GM23338 (cell line): ENCODE results near the gene FNDC3B. TPM values are rescaled to one million over a fixed set of nuclear protein-coding genes. Genes with fewer than 3 reads are reported as not detected.

Source experiments
- ATAC-seq: fragments of 200-7000 bp; cut with Tn5 transposase; 3 replicates; pipeline ENCODE4 v1.9.1; 2020
- DNase-seq: peaks from one replicate; pipeline ENCODE4 v3.0.0-alpha.2; 2015; ENCODE audit warnings: low spot score
- H2AFZ ChIP-seq: fragments of 200-600 bp; sonication (generic); 2 replicates; pipeline ENCODE4 v1.8.0; 2016; ENCODE audit warnings: antibody characterized with exemption, mild to moderate bottlenecking, moderate library complexity
- H3F3A ChIP-seq: fragments of 200-600 bp; sonication (generic); replicated peaks from 2 replicates; pipeline ENCODE4 v1.8.0; 2017; ENCODE audit warnings: antibody characterized with exemption, mixed run types, low read depth
- H3K27ac ChIP-seq: fragments of 200-600 bp; sonication (generic); 2 replicates; pipeline ENCODE4 v1.6.1; 2016; ENCODE audit warnings: low read depth
- H3K27me3 ChIP-seq: fragments of 200-600 bp; sonication (generic); 2 replicates; pipeline ENCODE4 v1.8.0; 2016; ENCODE audit warnings: mild to moderate bottlenecking, mixed run types, moderate library complexity; ENCODE audit not compliant: insufficient read depth
- H3K36me3 ChIP-seq: fragments of 200-600 bp; sonication (generic); 2 replicates; pipeline ENCODE4 v1.8.0; 2016; ENCODE audit warnings: mild to moderate bottlenecking; ENCODE audit not compliant: insufficient read depth
- H3K4me1 ChIP-seq: fragments of 200-600 bp; sonication (generic); 2 replicates; pipeline ENCODE4 v1.8.0; 2016; ENCODE audit warnings: mild to moderate bottlenecking, moderate library complexity; ENCODE audit not compliant: insufficient read depth
- H3K4me2 ChIP-seq: fragments of 200-600 bp; sonication (generic); 2 replicates; pipeline ENCODE4 v1.7.1; 2017; ENCODE audit warnings: mixed run types
- H3K4me3 ChIP-seq: fragments of 200-600 bp; sonication (generic); 2 replicates; pipeline ENCODE4 v1.6.1; 2016; ENCODE audit warnings: mixed run types
- H3K79me2 ChIP-seq: fragments of 200-600 bp; sonication (generic); replicated peaks from 2 replicates; pipeline ENCODE4 v1.8.0; 2017; ENCODE audit warnings: mild to moderate bottlenecking; ENCODE audit not compliant: insufficient read depth
- H3K9me2 ChIP-seq: fragments of 200-600 bp; sonication (generic); 2 replicates; pipeline ENCODE4 v1.8.0; 2017; ENCODE audit not compliant: insufficient read depth
- H4K20me1 ChIP-seq: fragments of 200-600 bp; sonication (generic); replicated peaks from 2 replicates; pipeline ENCODE4 v1.8.0; 2017; ENCODE audit warnings: mild to moderate bottlenecking; ENCODE audit not compliant: insufficient read depth
- H3K27ac Mint-ChIP-seq: 2 replicates; pipeline ENCODE4 v1.8.0; 2020; ENCODE audit warnings: inconsistent platforms, mild to moderate bottlenecking, moderate library complexity, mixed read lengths
- H3K27me3 Mint-ChIP-seq: 3 replicates; pipeline ENCODE4 v1.8.0; 2022; ENCODE audit warnings: low read depth, mild to moderate bottlenecking, moderate library complexity, mixed read lengths, inconsistent platforms; ENCODE audit not compliant: insufficient read depth, poor library complexity
- H3K36me3 Mint-ChIP-seq: 3 replicates; pipeline ENCODE4 v1.8.0; 2021; ENCODE audit warnings: low read depth, mild to moderate bottlenecking, inconsistent platforms, moderate library complexity, mixed read lengths
- H3K4me1 Mint-ChIP-seq: 3 replicates; pipeline ENCODE4 v1.8.0; 2020; ENCODE audit warnings: mild to moderate bottlenecking, inconsistent platforms, mixed read lengths
- H3K4me3 Mint-ChIP-seq: 3 replicates; pipeline ENCODE4 v1.8.0; 2021; ENCODE audit warnings: moderate library complexity, mild to moderate bottlenecking, inconsistent platforms, mixed read lengths
- H3K9me3 Mint-ChIP-seq: 3 replicates; pipeline ENCODE4 v1.8.0; 2020; ENCODE audit warnings: moderate library complexity, mild to moderate bottlenecking, inconsistent platforms, mixed read lengths
- CREB1 ChIP-seq: fragments of 250-450 bp; sonication (Bioruptor Pico); IDR thresholded peaks from 2 replicates; pipeline ENCODE4 v1.5.0; 2020; ENCODE audit warnings: low read depth, mild to moderate bottlenecking, moderate library complexity
- CTCF ChIP-seq, 2 experiments: fragments of 200-600 bp in 1 of 2; sonication (generic) in 1 of 2; conservative IDR thresholded peaks; 2 replicates each; pipeline versions ENCODE4 v1.5.1 to v1.6.1; 2016 to 2017; ENCODE audit warnings: antibody characterized with exemption in 2 of 2, low read depth in 2 of 2, mild to moderate bottlenecking in 2 of 2, moderate library complexity in 1 of 2
- ETS1 ChIP-seq: IDR thresholded peaks from 2 replicates; pipeline ENCODE4 v1.6.1; 2016; ENCODE audit warnings: antibody characterized with exemption
- EZH2phosphoT487 ChIP-seq: fragments of 200-600 bp; sonication (generic); IDR thresholded peaks from one replicate; pipeline ENCODE4 v1.8.1; 2018; ENCODE audit warnings: antibody characterized with exemption; ENCODE audit not compliant: unreplicated experiment
- JUNB ChIP-seq: IDR thresholded peaks from one replicate; pipeline ENCODE4 v1.6.1; 2016; ENCODE audit warnings: antibody characterized with exemption; ENCODE audit not compliant: unreplicated experiment
- POLR2AphosphoS5 ChIP-seq: IDR thresholded peaks from 2 replicates; pipeline ENCODE4 v1.6.1; 2016; ENCODE audit warnings: antibody characterized with exemption, low read depth
- REST ChIP-seq: IDR thresholded peaks from one replicate; pipeline ENCODE4 v1.6.1; 2018; ENCODE audit warnings: antibody characterized with exemption; ENCODE audit not compliant: unreplicated experiment
- STAT1 ChIP-seq: IDR thresholded peaks from one replicate; pipeline ENCODE4 v1.6.1; 2016; ENCODE audit warnings: antibody characterized with exemption; ENCODE audit not compliant: unreplicated experiment
- ZNF114 ChIP-seq: fragments of 250-450 bp; sonication (Bioruptor Pico); IDR thresholded peaks from 2 replicates; pipeline ENCODE4 v1.5.0; 2020; ENCODE audit warnings: mild to moderate bottlenecking, moderate library complexity
- ZNF331 ChIP-seq: fragments of 250-450 bp; sonication (Bioruptor Pico); IDR thresholded peaks from 2 replicates; pipeline ENCODE4 v1.5.0; 2020; ENCODE audit warnings: low read depth, mild to moderate bottlenecking, moderate library complexity
- ZNF462 ChIP-seq: fragments of 250-450 bp; sonication (Bioruptor Pico); IDR thresholded peaks from 2 replicates; pipeline ENCODE4 v1.5.0; 2020; ENCODE audit warnings: mild to moderate bottlenecking, moderate library complexity
- polyA plus RNA-seq: library from polyadenylated mRNA; unstranded; fragments of >200 nt; fragmentation: Nextera tagmentation; extraction: Ambion mirVana; gene quantifications from 2 replicates; pipeline ENCODE4 v1.2.1, GENCODE V29; 2016
- total RNA-seq: library from RNA; depleted of rRNA; stranded (reverse); fragments of >200 nt; shearing (Covaris generic); gene quantifications from 2 replicates; pipeline ENCODE4 v1.2.3, GENCODE V29; 2014

Gene FNDC3B
- total and polyA plus RNA-seq, 2 experiments from 2014 or later, result 19.1 to 55.4 TPM

GRCh38 chr3:172079326-172079976, 40.1 kb downstream of the FNDC3B start (continued):
- TF ChIP-seq ZNF462 (CRISPR knock-in tag) (no peak), ZNF114 (CRISPR knock-in tag) (no peak), CREB1 (CRISPR knock-in tag) (no peak)

GRCh38 chr3:172080503-172080902, 41.1 kb downstream of the FNDC3B start:
- Mint-ChIP-seq H3K4me3 (no peak overlapping the region), H3K9me3 (0 out of 3 replicates have a peak, but pooled peaks cover 6% of the 10 kb centered on the region), H3K36me3 (peaks cover 37% of the 10 kb centered on the region), H3K4me1 (peaks cover 39% of the 10 kb centered on the region), H3K27ac (no peak overlapping the region), H3K27me3 (no peaks in the 10 kb centered on the region)
- Histone ChIP-seq H3K36me3 (no peaks in the 10 kb centered on the region; the same call in 1 of the 2 replicates), H3K79me2 (peaks cover 100% of the 10 kb centered on the region), H3K4me2 (no peak overlapping the region), H3K4me1 (peaks cover 16% of the 10 kb centered on the region), H3K4me3 (no peak overlapping the region), H3F3A (no peaks in the 10 kb centered on the region), H3K27me3 (no peaks in the 10 kb centered on the region), H2AFZ (no peak overlapping the region), H4K20me1 (peaks cover 25% of the 10 kb centered on the region), H3K27ac (no peak overlapping the region), H3K9me2 (no peaks in the 10 kb centered on the region)
- ATAC-seq (no peak), DNase-seq (no peak)
- TF ChIP-seq STAT1, result no peak
- no peak for TF ChIP-seq ETS1
- TF ChIP-seq JUNB, result no peak
- no peak for TF ChIP-seq EZH2phosphoT487
- TF ChIP-seq CTCF (conservative IDR thresholded peaks at IDR 0.05; ENCODE audit: low read depth in 2 of 2), result no peak
- no peak for TF ChIP-seq CREB1 (CRISPR knock-in tag)
- no peak for TF ChIP-seq REST
- no peak for TF ChIP-seq POLR2AphosphoS5
- TF ChIP-seq ZNF331 (CRISPR knock-in tag), result no peak
